Esophagus muscularis mucosa (tissue), 3 donors: Measurements from ENCODE around the gene SAMD15.

Source experiments
- CTCF ChIP-seq, 3 experiments: fragments of 200-600 bp in 2 of 3; fragments of 450-650 bp in 1 of 3; sonication (generic) in 2 of 3; IDR thresholded peaks; one replicate each; pipeline ENCODE4 v1.5.1; 2017 to 2019; ENCODE audit warnings: antibody characterized with exemption in 3 of 3, mild to moderate bottlenecking in 2 of 3, moderate library complexity in 1 of 3
- POLR2A ChIP-seq: fragments of 450-650 bp; IDR thresholded peaks from one replicate; pipeline ENCODE4 v1.6.1; 2017; ENCODE audit warnings: antibody characterized with exemption, moderate library complexity, mild to moderate bottlenecking, low read depth
- POLR2AphosphoS5 ChIP-seq, 2 donors: sonication (generic); formaldehyde crosslinking; IDR thresholded peaks; one replicate each; pipeline ENCODE4 v1.6.1; 2017; ENCODE audit warnings: antibody characterized with exemption in 2 of 2

GRCh38 chr14:77377502-77377844, 294 bp downstream of the SAMD15 start:
- no peak for TF ChIP-seq CTCF (IDR thresholded peaks at IDR 0.05)
- no peak for TF ChIP-seq POLR2AphosphoS5 (IDR thresholded peaks at IDR 0.05)
- no peak for TF ChIP-seq POLR2A
